Activated naive CD4-positive, alpha-beta T cell treated with anti-CD3 and anti-CD28 coated beads, Interleukin-2, amount 10 ng/mL, durations not matched to agents 5 hours and 36 hours (primary cell): ENCODE measurements around the gene CD63. TPM values are rescaled to one million over a fixed set of nuclear protein-coding genes. Genes with fewer than 3 reads are reported as not detected.

Experiments
- total RNA-seq, 2 experiments: library from RNA; stranded (reverse); gene quantifications; one replicate each; pipeline ENCODE4 v1.2.3, GENCODE V29; 2021

CD63 gene, protein sequence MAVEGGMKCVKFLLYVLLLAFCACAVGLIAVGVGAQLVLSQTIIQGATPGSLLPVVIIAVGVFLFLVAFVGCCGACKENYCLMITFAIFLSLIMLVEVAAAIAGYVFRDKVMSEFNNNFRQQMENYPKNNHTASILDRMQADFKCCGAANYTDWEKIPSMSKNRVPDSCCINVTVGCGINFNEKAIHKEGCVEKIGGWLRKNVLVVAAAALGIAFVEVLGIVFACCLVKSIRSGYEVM
- total RNA-seq: 100 to 1,000 TPM; 106 to 114 TPM

DNA sequence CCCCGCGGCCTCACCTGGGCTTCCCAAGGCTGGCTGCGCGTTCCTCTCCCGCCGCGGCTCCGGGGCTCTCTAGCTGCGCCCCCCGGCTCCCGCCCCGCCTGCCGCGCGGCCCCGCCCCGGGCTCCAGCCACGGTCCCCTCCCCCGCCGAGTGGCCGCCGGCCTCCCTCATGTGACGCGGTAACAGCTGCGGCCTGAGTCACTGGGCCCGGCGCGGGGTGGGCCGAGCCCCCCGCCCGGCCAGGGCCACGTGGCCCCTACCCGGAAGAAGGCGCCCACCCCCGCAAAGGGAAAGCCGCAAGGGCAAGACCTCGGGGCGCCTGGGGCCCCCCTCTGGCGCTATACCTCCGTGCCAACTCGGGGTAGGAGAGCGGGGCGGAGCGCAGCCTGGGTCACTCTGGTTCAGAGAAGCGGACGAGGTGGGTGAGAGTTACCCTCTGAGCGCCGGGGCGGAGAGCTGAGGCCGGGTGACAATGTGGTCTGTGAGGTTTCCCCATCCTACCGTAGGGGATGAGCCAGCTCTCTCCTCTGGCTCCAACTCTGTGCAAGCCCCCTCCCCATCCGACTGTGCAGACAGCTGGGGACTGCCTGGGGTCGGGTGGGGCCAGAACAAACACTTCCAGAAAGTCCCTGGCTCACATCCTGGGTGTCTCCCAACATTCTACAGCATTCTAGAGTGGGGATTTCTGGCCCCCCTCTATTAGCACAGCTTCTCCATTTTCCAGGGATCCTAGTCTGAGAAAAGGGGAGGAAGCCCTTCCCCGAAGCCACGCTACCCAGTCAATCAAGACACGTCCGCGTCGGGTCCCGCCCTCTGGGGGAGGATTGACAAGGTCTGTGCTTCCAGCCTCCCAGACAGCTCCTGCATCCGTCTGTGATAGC, at the start of gene CD63:
Gene CD63 (minus strand): TSS at position 71 of the 880 bp plus-strand sequence. CDS start 668 bp downstream, outside the sequence.

DNA sequence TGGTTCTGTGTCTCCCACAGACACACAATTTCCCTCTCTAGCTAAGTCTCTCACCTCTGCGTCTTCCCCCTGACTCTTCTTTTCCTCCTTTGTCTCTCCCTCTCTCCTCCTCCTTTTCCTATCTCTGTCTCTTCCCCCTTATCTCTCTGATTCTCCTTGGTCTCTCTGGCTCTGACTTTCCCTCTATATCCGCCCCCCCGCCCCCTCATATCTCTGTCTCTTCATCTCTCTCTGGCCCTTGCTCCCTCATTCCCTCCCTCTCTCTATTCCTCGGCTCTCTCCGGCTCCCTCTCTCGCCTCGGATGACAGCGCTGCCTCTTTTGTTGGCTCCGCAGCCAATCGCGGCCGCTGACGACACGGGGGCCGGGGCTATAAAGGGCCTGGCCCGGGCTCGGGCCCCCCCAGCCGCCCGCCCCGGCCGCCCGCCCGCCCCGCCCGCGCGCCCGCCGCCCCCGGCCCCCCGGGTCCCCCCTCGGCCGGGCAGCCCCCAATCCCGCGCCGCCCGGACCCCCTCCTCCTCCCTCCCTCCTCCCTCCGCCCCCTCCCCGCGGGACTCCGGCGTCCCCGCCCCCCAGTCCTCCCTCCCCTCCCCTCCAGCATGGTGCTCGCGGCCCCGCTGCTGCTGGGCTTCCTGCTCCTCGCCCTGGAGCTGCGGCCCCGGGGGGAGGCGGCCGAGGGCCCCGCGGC, 14.1 kb upstream of the CD63 start, which contains the start of gene GDF11:
Gene GDF11 (plus strand): TSS at position 404 of the 687 bp plus-strand sequence. CDS start 195 bp downstream, at position 599.

DNA sequence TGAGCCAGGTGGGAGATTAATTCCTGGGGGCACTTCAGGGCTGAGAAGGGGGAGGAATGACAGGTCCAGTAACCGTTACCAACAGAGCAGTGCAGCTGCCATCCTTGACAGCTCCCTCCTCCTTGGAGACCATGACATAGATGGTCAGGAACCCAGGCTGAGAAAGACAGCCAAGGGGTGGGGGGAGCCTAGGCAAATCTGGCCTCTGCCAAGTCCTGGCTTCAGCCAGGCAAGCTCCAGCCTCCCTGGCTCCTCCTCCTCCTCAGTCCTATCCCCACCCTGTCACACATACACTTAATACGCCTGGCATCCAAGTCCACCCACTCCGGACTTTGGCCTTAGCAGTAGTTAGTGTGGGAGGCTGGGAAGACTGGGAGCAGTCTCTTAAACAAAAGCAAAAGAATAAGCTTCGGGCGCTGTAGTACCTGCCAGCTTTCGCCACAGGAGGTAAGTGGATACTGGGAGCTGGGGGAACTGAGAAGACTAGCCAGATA, 8.7 kb downstream of the CD63 start, which contains the start of gene RDH5:
Gene RDH5 (plus strand): TSS at position 323 of the 494 bp plus-strand sequence. CDS start 792 bp downstream, outside the sequence.

DNA sequence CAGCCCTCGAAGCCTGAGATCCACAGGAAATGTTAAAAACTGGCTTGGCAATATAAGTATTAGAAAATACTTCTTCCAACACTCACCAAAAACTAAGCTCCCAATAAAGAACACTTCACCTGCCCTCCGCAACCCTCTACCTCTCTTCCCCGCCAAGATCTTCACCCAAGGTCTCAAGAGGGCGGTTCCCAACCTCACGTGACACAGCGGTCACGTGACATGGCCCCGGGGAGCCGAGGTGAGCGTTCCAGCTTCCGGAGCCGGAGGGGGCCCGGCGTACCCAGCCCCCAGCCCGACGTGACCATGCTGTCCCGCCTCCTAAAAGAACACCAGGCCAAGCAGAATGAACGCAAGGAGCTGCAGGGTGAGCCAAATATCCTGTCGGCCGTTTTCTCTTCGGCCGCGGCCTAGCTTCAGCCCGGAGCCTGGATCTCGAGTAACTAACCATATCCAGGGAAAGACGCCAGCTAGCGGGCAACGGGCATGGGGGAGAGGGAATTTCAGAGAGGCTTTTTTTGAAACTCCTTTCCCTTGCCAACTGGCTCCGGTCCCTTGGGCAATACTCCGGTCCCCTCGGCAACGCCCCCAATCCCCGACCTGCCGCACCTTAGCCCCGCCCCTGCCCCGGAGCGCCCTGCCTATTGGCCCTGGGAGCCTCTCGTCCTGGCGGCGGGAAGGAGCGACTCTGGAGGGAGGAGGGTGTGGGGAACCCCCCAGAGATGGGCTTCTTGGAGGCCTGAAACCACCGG, 12.8 kb downstream of the CD63 start, which contains the start of gene BLOC1S1:
Gene BLOC1S1 (plus strand): TSS at position 214 of the 749 bp plus-strand sequence. CDS start 6 bp downstream, at position 220.

DNA sequence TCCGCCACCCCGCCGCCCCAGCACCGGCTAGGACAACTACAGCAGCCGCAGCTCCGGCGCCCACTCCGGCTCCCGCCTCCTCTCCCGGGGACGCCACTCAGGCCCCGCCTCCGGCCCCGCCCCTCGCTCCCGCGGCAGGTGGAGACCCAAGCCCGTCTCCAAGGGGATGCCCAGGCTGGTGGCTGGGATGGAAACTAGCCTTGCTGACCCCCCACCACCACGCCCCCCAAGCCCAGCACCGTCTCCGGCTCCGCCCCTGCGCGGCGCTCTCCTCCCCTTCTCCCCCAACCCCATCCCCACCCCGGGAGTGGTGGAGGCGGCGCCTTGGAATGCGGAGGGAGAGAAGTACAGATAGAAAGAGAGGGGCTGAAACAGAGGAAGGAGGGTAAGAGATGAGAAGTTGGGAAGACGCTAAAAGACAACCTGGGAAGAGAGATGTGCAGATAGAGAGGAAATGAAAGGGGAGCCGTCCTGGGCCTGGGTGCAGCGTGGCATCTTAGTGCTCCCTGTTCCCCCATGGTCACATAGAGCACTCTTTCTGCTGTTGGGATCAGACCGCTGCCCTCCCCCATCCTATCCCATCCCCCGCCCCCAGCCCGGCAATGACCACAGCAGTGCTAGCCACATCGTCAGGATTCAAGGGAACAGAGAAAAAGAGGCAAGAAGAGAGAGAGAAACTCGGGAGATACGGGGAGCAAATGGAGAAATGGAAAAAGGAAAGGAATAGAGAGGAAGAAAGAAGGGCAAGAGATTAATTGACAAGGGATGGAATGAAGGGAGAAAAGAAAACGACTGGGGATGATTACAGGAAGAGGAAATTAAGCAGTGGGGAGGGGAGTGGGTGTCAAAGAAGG, 20.7 kb downstream of the CD63 start, which contains the start of gene ITGA7:
Gene ITGA7 (minus strand): TSS at position 64 of the 854 bp plus-strand sequence. CDS start 222 bp downstream, outside the sequence.

Other genes starting within 250 kb of the CD63 start
- gene OR6C68, start 236.6 kb downstream of the CD63 start, total RNA-seq: not detected
- gene OR6C4, start 179.4 kb downstream of the CD63 start, total RNA-seq: not detected
- gene OR2AP1, start 156.5 kb downstream of the CD63 start, total RNA-seq: not detected
- not detected for gene OR10P1, start 92.1 kb downstream of the CD63 start, total RNA-seq
- 1 to 10 TPM; 2.1 to 2.6 TPM for gene ITGA7, start 21.1 kb downstream of the CD63 start, total RNA-seq
- 100 to 1,000 TPM; 145 to 152 TPM for gene BLOC1S1, start 13.0 kb downstream of the CD63 start, total RNA-seq
- 10 to 100 TPM in 1 of 2 experiments, 1 to 10 TPM in 1; 9.7 to 11.1 TPM for gene RDH5, start 8.6 kb downstream of the CD63 start, total RNA-seq
- gene GDF11, start 14.1 kb upstream of the CD63 start, total RNA-seq: 10 to 100 TPM; 10.2 to 10.7 TPM
- 10 to 100 TPM; 77.9 to 78.8 TPM for gene SARNP, start 88.7 kb upstream of the CD63 start, total RNA-seq
- 10 to 100 TPM; 55.3 to 55.7 TPM for gene ORMDL2, start 89.0 kb upstream of the CD63 start, total RNA-seq
- gene DNAJC14, start 100.6 kb upstream of the CD63 start, total RNA-seq: 10 to 100 TPM; 30.4 to 31.3 TPM
- gene MMP19, start 113.9 kb upstream of the CD63 start, total RNA-seq: not detected
- gene PYM1, start 198.9 kb upstream of the CD63 start, total RNA-seq: 10 to 100 TPM; 54.0 to 55.4 TPM
- gene DGKA, start 202.2 kb upstream of the CD63 start, total RNA-seq: 1,000 to 10,000 TPM in 1 of 2 experiments, 100 to 1,000 TPM in 1; 954 to 1,054 TPM
- not detected for gene PMEL, start 237.0 kb upstream of the CD63 start, total RNA-seq
- gene CDK2, start 237.8 kb upstream of the CD63 start, total RNA-seq: 10 to 100 TPM; 75.4 to 81.8 TPM
- 10 to 100 TPM; 68.5 to 68.8 TPM for gene RAB5B, start 245.1 kb upstream of the CD63 start, total RNA-seq